LNCaP clone FGC (cell line): ENCODE data around the gene OSCP1.
"Not testable (repeated sequence)": the region's sequence is repeated elsewhere in the genome, so short reads cannot be mapped to it uniquely, and the experiment has no call there.

ENCODE experiments used
- DNase-seq: peaks from one replicate; pipeline ENCODE4 v3.0.0-alpha.2; 2011; ENCODE audit warnings: low read depth
- H3K4me3 ChIP-seq: 2 replicates; pipeline ENCODE4 v1.5.1; 2011; ENCODE audit warnings: mild to moderate bottlenecking, low read depth, low read length, control low read depth
- CTCF ChIP-seq: IDR thresholded peaks from 2 replicates; pipeline ENCODE4 v1.5.1; 2012; ENCODE audit warnings: mild to moderate bottlenecking; ENCODE audit not compliant: control insufficient read depth, insufficient read depth; ENCODE audit errors: extremely low read depth

OSCP1 gene

DNA sequence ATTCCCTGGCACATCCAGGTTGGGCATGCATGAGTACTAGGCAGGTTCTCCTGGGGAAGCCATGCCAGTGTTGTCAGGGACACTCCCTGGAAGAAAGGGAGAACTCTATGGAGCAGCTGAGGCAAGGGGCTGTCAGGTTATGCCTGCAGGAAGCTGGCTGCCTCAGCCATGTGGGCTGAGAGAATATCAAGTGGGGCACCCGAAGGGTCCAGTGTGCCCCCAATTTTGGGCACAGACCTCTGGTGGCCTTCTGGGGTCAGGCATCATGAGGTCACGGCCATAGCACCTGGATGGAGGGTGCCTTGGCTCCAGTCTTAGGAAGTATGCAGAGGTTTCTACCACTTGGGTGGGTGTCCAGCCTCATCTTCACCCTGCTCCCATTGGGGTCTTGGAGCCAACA, 29.9 kb upstream of the OSCP1 start:
- no peak for TF ChIP-seq CTCF
- no peak for DNase-seq
- H3K4me3 ChIP-seq = no peak overlapping the region

GRCh38 chr1:36479505-36480051, 29.3 kb upstream of the OSCP1 start:
- no peak for DNase-seq
- TF ChIP-seq CTCF = no peak
- H3K4me3 ChIP-seq = no peak overlapping the region

DNA sequence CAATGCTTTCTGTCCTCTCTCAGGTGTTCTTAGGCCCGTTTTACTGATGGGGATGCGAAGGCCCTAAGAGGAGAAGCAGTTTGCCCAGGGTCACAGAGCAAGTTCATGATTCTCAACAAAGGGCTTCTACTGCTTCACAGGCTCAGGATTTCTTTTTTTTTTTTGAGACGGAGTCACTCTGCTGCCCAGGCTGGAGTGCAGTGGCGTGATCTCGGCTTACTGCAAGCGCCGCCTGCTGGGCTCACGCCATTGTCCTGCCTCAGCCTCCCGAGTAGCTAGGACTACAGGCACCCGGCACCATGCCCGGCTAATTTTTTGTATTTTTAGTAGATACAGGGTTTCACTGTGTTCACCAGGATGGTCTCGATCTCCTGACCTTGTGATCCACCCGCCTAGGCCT, 27.4 kb upstream of the OSCP1 start:
- not testable (repeated sequence) for H3K4me3 ChIP-seq, DNase-seq

DNA sequence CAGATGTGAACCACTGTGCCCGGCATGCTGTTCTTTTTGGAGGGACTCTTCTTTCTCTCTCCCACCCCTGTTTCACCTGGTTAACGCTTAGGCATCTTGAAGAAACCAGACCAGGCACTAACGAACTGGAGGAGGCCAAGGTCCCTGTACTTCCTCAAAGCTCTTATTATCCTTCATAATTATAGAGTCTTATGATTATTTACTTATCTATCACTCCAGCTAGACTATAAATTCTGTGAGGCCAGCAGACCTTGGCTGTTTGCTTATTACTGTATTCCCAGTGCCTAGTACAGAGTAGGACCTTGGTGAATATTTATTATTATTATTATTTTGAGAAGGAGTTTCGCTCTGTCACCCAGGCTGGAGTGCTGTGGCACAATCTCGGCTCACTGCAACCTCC, 26.7 kb upstream of the OSCP1 start:
- no peak for DNase-seq
- TF ChIP-seq CTCF = no peak
- no peak overlapping the region for H3K4me3 ChIP-seq

DNA sequence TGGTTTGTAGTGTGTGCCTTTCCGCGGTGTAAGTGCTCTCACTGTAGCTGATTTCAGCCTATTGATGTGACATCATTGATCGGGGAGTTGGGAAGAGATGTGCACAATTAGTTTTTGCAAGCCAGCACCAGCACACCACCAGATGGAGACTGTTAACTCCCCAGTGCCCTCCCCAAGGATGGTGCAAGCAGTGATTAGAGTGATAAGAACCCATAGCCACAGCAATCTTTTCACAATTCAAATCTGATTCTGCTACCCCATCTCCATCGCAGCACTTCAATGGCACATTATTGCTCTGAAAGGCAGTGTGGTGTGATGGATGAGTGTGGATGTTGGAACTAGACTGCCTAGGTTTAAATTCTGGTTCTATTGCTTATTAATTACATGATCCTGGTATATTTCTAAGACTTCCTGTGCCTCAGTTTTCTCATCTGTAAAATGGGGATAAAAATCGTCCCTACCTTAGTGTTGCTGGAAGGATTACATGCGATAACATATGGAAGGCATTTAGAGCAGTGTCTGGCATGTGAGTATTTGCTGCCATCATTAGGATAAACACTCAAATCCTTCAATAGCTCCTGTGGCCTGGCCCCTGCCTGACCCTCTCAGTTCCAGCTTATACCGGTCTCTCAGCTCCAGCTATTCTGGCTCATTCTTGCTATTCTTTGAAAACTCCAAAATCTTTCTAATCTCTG, 25.8 kb upstream of the OSCP1 start:
- no peak overlapping the region for H3K4me3 ChIP-seq
- TF ChIP-seq CTCF = no peak
- DNase-seq = no peak

GRCh38 chr1:36475341-36475740, 25.1 kb upstream of the OSCP1 start:
- TF ChIP-seq CTCF = no peak
- no peak for DNase-seq
- H3K4me3 ChIP-seq = no peak overlapping the region

GRCh38 chr1:36472656-36473055, 22.4 kb upstream of the OSCP1 start:
- no peak for TF ChIP-seq CTCF
- no peak overlapping the region for H3K4me3 ChIP-seq

More at GRCh38 chr1:36472656-36473055, 22.4 kb upstream of the OSCP1 start:
- DNase-seq = no peak
